ENCODE results near the gene LHFPL6.

Gene LHFPL6

DNA sequence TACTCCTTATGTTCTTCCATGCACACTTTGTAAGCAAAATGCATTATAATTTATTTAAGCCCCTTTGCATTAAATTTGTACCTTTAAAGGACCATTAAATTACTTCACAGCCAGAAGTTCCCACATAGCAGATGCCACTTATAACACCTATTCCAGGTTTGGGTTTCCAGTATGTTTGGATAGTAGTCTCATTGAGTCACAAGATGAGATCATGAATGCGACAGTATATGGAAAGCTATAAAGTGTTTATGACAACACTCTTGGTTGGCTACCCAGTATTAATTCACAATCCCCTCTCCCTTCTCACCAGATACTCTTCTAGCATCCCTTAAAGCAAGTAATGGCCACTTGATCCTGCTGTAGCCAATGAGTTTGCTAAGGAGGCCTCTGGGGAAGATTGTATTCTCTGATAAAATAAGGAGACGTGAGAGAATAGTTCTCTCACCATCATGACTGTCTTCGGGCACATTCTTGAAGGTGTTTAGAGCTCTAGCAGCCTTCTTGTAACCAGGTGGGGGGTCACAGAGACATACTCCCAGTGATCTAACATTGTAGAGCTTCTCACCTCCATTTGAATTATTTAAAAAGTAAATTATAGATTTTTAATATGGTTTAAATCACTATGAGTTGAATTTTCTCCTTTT, 2.8 kb upstream of the LHFPL6 start:
- Histone ChIP-seq H3K4me1 (ENCODE audit: control insufficient read depth, low read depth, low read length) (peaks cover 8% of the 10 kb centered on the region), H3K9ac (ENCODE audit: low read length) (no peak overlapping the region)

DNA sequence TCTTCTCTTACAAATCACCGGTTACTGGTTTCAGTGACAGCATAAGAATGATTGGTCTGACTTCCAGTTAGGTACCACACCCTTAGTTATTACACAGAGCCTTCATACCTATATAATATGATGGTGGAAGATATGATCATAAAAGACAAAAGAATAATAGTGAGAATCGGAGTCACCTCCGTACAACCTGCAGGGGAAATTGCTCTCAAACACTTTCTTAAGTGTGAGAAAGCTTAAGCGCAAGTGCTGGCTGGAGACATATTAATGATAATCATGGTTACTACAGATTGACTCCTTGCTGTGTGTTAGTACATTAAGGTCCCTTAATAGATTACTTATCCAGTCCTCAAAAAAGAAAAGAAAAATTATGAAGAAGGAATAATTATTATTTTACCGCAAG, 1.8 kb upstream of the LHFPL6 start:
- no peak overlapping the region for H3K4me3 ChIP-seq (ENCODE audit: low read length)
- peaks cover 42% of the 10 kb centered on the region for H3K27me3 ChIP-seq (ENCODE audit: control insufficient read depth, insufficient read depth, low read length)
- H3K9me3 ChIP-seq (ENCODE audit: control insufficient read depth, low read depth, low read length), result no peaks in the 10 kb centered on the region
- no peaks in the 10 kb centered on the region for H3K36me3 ChIP-seq (ENCODE audit: control insufficient read depth, low read depth, low read length)
- peaks cover 12% of the 10 kb centered on the region for H3K4me1 ChIP-seq (ENCODE audit: control insufficient read depth, low read depth, low read length)
- no peak overlapping the region for H3K27ac ChIP-seq (ENCODE audit: low read length)
- H3K9ac ChIP-seq (ENCODE audit: low read length), result no peak overlapping the region

More for the DNA sequence above, 2.8 kb upstream of the LHFPL6 start:
- H3K4me3 ChIP-seq (ENCODE audit: low read length), result no peak overlapping the region
- H3K36me3 ChIP-seq (ENCODE audit: control insufficient read depth, low read depth, low read length), result no peaks in the 10 kb centered on the region
- peaks cover 36% of the 10 kb centered on the region for H3K27me3 ChIP-seq (ENCODE audit: control insufficient read depth, insufficient read depth, low read length)
- no peaks in the 10 kb centered on the region for H3K9me3 ChIP-seq (ENCODE audit: control insufficient read depth, low read depth, low read length)
- H3K27ac ChIP-seq (ENCODE audit: low read length), result no peak overlapping the region

DNA sequence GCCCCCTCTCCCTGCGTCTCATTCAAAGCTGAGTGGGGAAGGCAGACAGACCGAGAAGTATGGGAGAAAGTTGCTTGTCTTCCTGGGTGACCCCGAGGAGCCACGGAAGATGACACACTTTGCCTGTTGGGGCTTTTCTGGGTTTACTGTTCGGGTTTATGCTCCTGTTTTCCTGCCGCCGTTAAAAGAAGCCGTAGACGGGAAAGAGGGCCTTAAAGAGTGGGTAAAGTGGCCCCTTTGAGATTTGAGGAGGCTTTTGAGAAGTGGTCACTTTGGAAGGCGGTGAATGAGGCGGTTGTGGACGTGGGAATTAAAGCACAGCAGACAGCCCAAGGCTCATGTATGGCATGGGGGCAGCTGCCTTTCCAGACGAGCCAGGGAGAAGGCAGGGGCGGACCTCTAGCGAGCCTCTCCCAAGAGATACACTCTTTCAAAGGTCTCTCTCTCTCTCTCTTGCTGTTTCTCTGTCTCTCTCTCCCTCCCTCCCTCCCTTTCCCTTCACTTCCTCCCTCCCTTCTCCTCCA, 493 bp upstream of the LHFPL6 start:
- H3K4me3 ChIP-seq (ENCODE audit: low read length), result peak overlapping the region; percentile 83
- H3K36me3 ChIP-seq (ENCODE audit: control insufficient read depth, low read depth, low read length), result no peaks in the 10 kb centered on the region
- no peaks in the 10 kb centered on the region for H3K9me3 ChIP-seq (ENCODE audit: control insufficient read depth, low read depth, low read length)
- peaks cover 42% of the 10 kb centered on the region for H3K27me3 ChIP-seq (ENCODE audit: control insufficient read depth, insufficient read depth, low read length)
- peaks cover 12% of the 10 kb centered on the region for H3K4me1 ChIP-seq (ENCODE audit: control insufficient read depth, low read depth, low read length)
- no peak overlapping the region for H3K27ac ChIP-seq (ENCODE audit: low read length)
- H3K9ac ChIP-seq (ENCODE audit: low read length), result peak overlapping the region; percentile 32

DNA sequence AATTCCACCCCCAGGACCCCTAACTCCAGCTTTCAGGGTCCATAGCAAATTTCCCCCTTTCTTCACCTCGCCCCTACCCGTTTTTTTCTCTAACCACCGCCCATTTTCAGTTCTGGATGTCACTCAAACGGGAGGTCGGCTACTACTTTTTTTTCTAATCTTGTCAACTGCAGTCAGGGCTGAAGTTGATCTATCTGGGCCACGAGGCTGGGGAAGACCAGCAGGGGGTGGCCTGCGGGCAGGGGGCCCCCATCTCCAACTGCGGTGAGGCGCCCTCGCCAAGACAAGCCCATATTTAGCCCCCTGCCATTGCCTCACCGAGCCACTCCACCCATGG, 748 bp downstream of the LHFPL6 start:
- Histone ChIP-seq H3K9ac (ENCODE audit: low read length) (peak overlapping the region; percentile 42), H3K4me3 (ENCODE audit: low read length) (peak overlapping the region; percentile 83), H3K27me3 (ENCODE audit: control insufficient read depth, insufficient read depth, low read length) (peaks cover 42% of the 10 kb centered on the region), H3K27ac (ENCODE audit: low read length) (no peak overlapping the region), H3K9me3 (ENCODE audit: control insufficient read depth, low read depth, low read length) (no peaks in the 10 kb centered on the region), H3K36me3 (ENCODE audit: control insufficient read depth, low read depth, low read length) (no peaks in the 10 kb centered on the region), H3K4me1 (ENCODE audit: control insufficient read depth, low read depth, low read length) (peaks cover 12% of the 10 kb centered on the region)

DNA sequence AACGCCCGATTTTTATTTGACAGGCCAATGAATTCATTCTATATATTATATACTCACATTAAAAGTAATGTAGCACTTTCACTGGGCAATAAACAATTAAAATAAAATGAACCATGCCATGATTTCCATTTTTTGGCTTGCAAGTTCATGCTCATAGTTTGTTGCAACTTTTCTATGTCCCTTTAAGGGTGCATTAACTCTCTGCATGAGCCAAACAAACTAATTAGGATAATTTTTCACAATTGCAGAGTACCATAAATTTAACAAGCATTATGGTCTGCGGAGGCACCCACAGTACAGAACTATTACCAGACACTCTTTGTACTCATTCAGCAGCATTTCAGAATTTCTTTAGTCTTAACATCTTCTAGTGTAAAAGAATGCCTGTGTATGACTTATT, 1.4 kb downstream of the LHFPL6 start:
- Histone ChIP-seq H3K4me3 (ENCODE audit: low read length) (peak overlapping the region; percentile 83), H3K4me1 (ENCODE audit: control insufficient read depth, low read depth, low read length) (peaks cover 12% of the 10 kb centered on the region), H3K36me3 (ENCODE audit: control insufficient read depth, low read depth, low read length) (no peaks in the 10 kb centered on the region), H3K27ac (ENCODE audit: low read length) (no peak overlapping the region), H3K27me3 (ENCODE audit: control insufficient read depth, insufficient read depth, low read length) (peaks cover 42% of the 10 kb centered on the region), H3K9ac (ENCODE audit: low read length) (no peak overlapping the region), H3K9me3 (ENCODE audit: control insufficient read depth, low read depth, low read length) (no peaks in the 10 kb centered on the region)

DNA sequence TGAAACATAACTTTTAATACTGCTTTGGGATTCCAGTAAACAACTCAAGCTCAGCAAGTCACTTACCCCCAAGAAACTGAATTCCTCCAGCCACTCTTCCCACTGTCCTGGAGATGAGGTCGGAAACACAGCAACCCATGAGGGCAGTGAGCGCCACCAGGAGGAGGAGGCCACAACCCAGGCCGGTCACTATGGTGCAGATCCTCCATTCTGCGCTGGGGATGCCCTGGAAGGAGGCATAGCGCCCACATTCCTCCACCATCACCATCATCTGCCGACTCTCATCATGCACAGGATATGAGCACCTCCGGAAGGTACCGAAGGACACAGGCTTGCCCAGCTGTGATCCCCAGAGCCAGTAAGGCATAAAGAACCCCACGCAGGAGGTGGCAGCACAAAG, 2.2 kb downstream of the LHFPL6 start:
- Histone ChIP-seq H3K27ac (ENCODE audit: low read length) (no peak overlapping the region), H3K9ac (ENCODE audit: low read length) (no peak overlapping the region), H3K4me3 (ENCODE audit: low read length) (no peak overlapping the region)

DNA sequence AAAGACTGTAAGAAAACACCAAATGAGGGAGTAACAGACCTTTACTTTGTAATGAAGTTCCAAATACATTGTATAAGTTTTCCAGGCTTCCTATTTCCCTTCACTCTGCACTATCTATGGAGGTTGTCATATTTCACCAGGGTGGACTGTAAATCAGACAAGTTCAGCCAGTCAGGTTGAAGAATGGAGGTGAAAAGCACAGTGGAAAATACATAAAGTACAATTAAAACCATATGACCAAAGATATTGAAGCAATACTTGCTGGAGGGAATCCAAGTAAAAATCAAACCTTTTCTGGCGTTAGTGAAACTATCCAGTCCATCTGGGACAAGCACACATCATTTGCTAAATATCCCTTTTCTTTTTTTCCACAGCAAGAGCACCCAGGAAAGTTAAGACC, 3.2 kb downstream of the LHFPL6 start:
- H3K4me1 ChIP-seq (ENCODE audit: control insufficient read depth, low read depth, low read length), result peaks cover 12% of the 10 kb centered on the region
- no peak overlapping the region for H3K27ac ChIP-seq (ENCODE audit: low read length)
- no peaks in the 10 kb centered on the region for H3K9me3 ChIP-seq (ENCODE audit: control insufficient read depth, low read depth, low read length)
- H3K4me3 ChIP-seq (ENCODE audit: low read length), result no peak overlapping the region
- no peak overlapping the region for H3K9ac ChIP-seq (ENCODE audit: low read length)
- H3K27me3 ChIP-seq (ENCODE audit: control insufficient read depth, insufficient read depth, low read length), result peaks cover 36% of the 10 kb centered on the region
- H3K36me3 ChIP-seq (ENCODE audit: control insufficient read depth, low read depth, low read length), result no peaks in the 10 kb centered on the region

More for the DNA sequence above, 2.2 kb downstream of the LHFPL6 start:
- H3K27me3 ChIP-seq (ENCODE audit: control insufficient read depth, insufficient read depth, low read length), result peaks cover 41% of the 10 kb centered on the region
- H3K9me3 ChIP-seq (ENCODE audit: control insufficient read depth, low read depth, low read length), result no peaks in the 10 kb centered on the region
- no peaks in the 10 kb centered on the region for H3K36me3 ChIP-seq (ENCODE audit: control insufficient read depth, low read depth, low read length)
- H3K4me1 ChIP-seq (ENCODE audit: control insufficient read depth, low read depth, low read length), result peaks cover 12% of the 10 kb centered on the region

DNA sequence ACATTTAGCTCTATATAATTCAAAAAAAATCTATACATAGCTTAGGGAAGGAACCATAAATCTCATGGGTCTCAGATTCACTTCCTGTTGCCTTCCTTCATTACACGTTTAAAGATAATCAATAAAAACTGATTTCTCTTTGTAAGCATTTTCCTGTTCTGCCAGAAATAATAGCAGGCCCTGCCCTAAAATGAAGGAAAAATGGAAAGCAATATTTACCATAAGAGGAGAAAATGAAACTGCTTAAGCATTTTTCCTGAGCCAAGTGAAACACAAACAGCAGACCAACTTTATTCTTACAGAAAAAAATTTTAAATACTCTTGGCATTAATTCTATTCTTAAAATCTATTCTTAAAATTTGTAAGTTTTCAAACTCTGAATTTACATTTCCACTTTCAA, 4.0 kb downstream of the LHFPL6 start:
- H3K9me3 ChIP-seq (ENCODE audit: control insufficient read depth, low read depth, low read length), result no peaks in the 10 kb centered on the region
- no peak overlapping the region for H3K9ac ChIP-seq (ENCODE audit: low read length)
- H3K4me1 ChIP-seq (ENCODE audit: control insufficient read depth, low read depth, low read length), result peaks cover 12% of the 10 kb centered on the region
- no peak overlapping the region for H3K4me3 ChIP-seq (ENCODE audit: low read length)
- H3K27ac ChIP-seq (ENCODE audit: low read length), result no peak overlapping the region
- H3K27me3 ChIP-seq (ENCODE audit: control insufficient read depth, insufficient read depth, low read length), result peaks cover 27% of the 10 kb centered on the region
- no peaks in the 10 kb centered on the region for H3K36me3 ChIP-seq (ENCODE audit: control insufficient read depth, low read depth, low read length)

DNA sequence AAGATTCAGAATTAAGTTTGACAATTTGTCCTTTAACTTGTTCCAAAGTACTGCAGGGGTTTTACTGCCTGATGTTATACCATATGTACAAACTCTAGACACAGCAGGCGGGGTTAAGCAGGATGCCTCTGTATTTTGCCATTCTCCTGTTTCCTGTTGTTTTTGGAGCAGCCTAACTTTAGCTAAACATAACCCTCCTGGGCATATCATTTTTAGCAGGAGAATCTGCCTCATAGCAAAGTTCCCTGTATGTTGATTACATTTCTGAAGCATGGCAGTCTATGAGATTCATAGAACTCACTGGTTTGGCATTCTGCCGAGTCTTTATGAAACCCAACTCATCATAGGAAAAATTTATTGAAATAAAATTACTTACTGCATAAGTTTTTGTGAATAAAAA, 5.2 kb downstream of the LHFPL6 start:
- Histone ChIP-seq H3K27me3 (ENCODE audit: control insufficient read depth, insufficient read depth, low read length) (peaks cover 23% of the 10 kb centered on the region), H3K4me1 (ENCODE audit: control insufficient read depth, low read depth, low read length) (peaks cover 12% of the 10 kb centered on the region)

DNA sequence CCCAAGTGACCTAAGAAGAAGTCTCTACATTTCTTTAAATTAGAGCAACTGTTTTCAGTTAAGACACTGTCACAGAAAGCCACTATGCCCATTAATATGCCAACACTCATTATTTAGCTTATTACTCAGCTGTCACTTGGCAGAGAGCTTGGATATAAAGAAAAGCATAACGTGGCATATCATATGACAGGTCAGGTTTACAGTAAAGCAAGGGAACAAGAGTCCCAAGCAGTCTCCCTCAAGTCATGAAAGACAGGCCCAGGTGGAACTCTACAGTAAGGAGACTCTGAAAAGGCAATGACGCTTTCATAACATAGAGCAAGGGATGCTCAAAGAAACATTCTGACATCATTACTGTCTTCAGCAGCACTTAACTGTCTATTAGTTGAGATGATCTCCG, 6.3 kb downstream of the LHFPL6 start:
- Histone ChIP-seq H3K27ac (ENCODE audit: low read length) (no peak overlapping the region), H3K9ac (ENCODE audit: low read length) (no peak overlapping the region), H3K4me1 (ENCODE audit: control insufficient read depth, low read depth, low read length) (peaks cover 4% of the 10 kb centered on the region)

More for the DNA sequence above, 5.2 kb downstream of the LHFPL6 start:
- no peaks in the 10 kb centered on the region for H3K36me3 ChIP-seq (ENCODE audit: control insufficient read depth, low read depth, low read length)
- H3K9ac ChIP-seq (ENCODE audit: low read length), result no peak overlapping the region
- no peak overlapping the region for H3K4me3 ChIP-seq (ENCODE audit: low read length)
- H3K9me3 ChIP-seq (ENCODE audit: control insufficient read depth, low read depth, low read length), result no peaks in the 10 kb centered on the region
- no peak overlapping the region for H3K27ac ChIP-seq (ENCODE audit: low read length)

DNA sequence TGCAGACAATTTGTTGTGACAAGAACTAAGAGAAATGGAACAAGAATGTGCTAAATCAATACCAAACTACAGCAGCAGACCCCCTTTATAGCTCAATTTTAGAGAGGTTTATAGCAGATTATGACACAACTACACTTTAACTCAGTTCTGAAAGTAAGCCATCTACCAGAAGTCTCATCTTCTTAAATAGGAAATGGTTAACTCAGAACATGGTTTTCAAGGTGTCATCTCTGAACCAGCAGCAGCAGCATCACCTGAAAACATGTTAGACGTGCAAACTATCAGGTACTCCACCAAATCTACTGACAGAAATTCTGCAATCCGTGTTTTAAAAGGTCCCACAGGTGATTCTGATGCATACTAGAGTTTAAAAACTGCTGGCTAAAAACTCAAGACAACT, 6.8 kb downstream of the LHFPL6 start:
- H3K9me3 ChIP-seq (ENCODE audit: control insufficient read depth, low read depth, low read length), result no peaks in the 10 kb centered on the region
- peaks cover 4% of the 10 kb centered on the region for H3K4me1 ChIP-seq (ENCODE audit: control insufficient read depth, low read depth, low read length)
- H3K27ac ChIP-seq (ENCODE audit: low read length), result no peak overlapping the region
- no peaks in the 10 kb centered on the region for H3K36me3 ChIP-seq (ENCODE audit: control insufficient read depth, low read depth, low read length)
- no peak overlapping the region for H3K4me3 ChIP-seq (ENCODE audit: low read length)
- H3K9ac ChIP-seq (ENCODE audit: low read length), result no peak overlapping the region
- peaks cover 10% of the 10 kb centered on the region for H3K27me3 ChIP-seq (ENCODE audit: control insufficient read depth, insufficient read depth, low read length)

More for the DNA sequence above, 6.3 kb downstream of the LHFPL6 start:
- Histone ChIP-seq H3K27me3 (ENCODE audit: control insufficient read depth, insufficient read depth, low read length) (peaks cover 15% of the 10 kb centered on the region), H3K36me3 (ENCODE audit: control insufficient read depth, low read depth, low read length) (no peaks in the 10 kb centered on the region), H3K4me3 (ENCODE audit: low read length) (no peak overlapping the region), H3K9me3 (ENCODE audit: control insufficient read depth, low read depth, low read length) (no peaks in the 10 kb centered on the region)

DNA sequence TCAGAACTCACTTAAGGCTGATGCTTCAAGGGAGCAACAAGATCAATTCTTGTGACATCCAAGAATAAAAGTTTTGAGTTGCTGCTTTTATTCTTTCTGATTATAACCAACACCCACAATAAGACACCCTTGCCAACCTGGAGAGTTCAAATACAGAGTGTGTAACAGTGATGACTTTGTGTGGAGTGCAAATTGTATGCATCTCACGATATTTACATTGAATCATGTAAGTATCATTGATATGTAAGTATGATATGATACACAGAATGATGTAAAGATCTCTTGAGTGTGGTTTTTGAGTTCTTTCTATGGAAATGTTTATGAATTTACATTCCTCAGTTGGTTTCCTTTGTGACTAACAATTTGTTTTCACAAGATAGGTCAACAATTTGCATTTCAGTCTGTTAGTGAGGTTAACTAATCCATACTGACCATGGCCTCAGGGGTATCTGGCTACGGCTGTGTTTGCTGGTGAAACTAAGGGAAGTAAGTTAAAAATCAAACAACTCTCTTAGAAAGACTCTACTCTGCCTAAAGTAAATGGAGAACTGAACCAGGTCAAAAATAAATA, 12.4 kb downstream of the LHFPL6 start:
- H3K36me3 ChIP-seq (ENCODE audit: control insufficient read depth, low read depth, low read length), result no peaks in the 10 kb centered on the region
- peaks cover 6% of the 10 kb centered on the region for H3K4me1 ChIP-seq (ENCODE audit: control insufficient read depth, low read depth, low read length)
- H3K27me3 ChIP-seq (ENCODE audit: control insufficient read depth, insufficient read depth, low read length), result no peaks in the 10 kb centered on the region
- H3K4me3 ChIP-seq (ENCODE audit: low read length), result no peak overlapping the region
- no peak overlapping the region for H3K27ac ChIP-seq (ENCODE audit: low read length)
- H3K9ac ChIP-seq (ENCODE audit: low read length), result no peak overlapping the region
- no peaks in the 10 kb centered on the region for H3K9me3 ChIP-seq (ENCODE audit: control insufficient read depth, low read depth, low read length)

Measured in iPS-18a (cell line).